Activated CD4-positive, alpha-beta memory T cell treated with anti-CD3 and anti-CD28 coated beads, Interleukin-2, amount 10 ng/mL, durations not matched to agents 7 days and 5 days (primary cell): ENCODE data around the gene GLCCI1. TPM values are rescaled to one million over a fixed set of nuclear protein-coding genes. Genes with fewer than 3 reads are reported as not detected.

Experiments used
- CTCF ChIA-PET: fragments of 350-600 bp; sonication (Branson Sonifier 250); formaldehyde crosslinking; loops from one replicate; lab custom pipeline; 2021; ENCODE audit warnings: antibody characterized with exemption, inconsistent platforms; lab: Charles Lee
- POLR2A ChIA-PET: fragments of 350-600 bp; sonication (Branson Sonifier 250); formaldehyde crosslinking; loops from one replicate; lab custom pipeline; 2021; ENCODE audit warnings: antibody characterized with exemption; lab: Charles Lee
- DNase-seq: peaks from one replicate; pipeline ENCODE4 v3.0.0-alpha.2; 2020
- H3K27ac Mint-ChIP-seq: one replicate; pipeline ENCODE4 v1.8.0; 2021; ENCODE audit warnings: mild to moderate bottlenecking, mixed read lengths
- H3K27me3 Mint-ChIP-seq: one replicate; pipeline ENCODE4 v1.8.0; 2021; ENCODE audit warnings: mixed read lengths
- H3K36me3 Mint-ChIP-seq: one replicate; pipeline ENCODE4 v1.8.0; 2021; ENCODE audit warnings: low read depth, mixed read lengths
- H3K4me1 Mint-ChIP-seq: one replicate; pipeline ENCODE4 v1.8.0; 2021; ENCODE audit warnings: mixed read lengths
- H3K4me3 Mint-ChIP-seq: one replicate; pipeline ENCODE4 v1.8.0; 2021; ENCODE audit warnings: mild to moderate bottlenecking, mixed read lengths
- H3K9me3 Mint-ChIP-seq: one replicate; pipeline ENCODE4 v1.8.0; 2021; ENCODE audit warnings: mixed read lengths
- total RNA-seq, 2 experiments: library from RNA; stranded (reverse); gene quantifications; one replicate each; pipeline ENCODE4 v1.2.3, GENCODE V29; 2021

The GLCCI1 gene
- total RNA-seq, 2 experiments from 2014 or later = 25.4 to 29.0 TPM

- Mint-ChIP-seq H3K27ac (peak overlapping the region; percentile 82), H3K4me1 (peaks cover 64% of the 10 kb centered on the region), H3K4me3 (no peak overlapping the region), H3K27me3 (no peaks in the 10 kb centered on the region), H3K36me3 (no peaks in the 10 kb centered on the region), H3K9me3 (no peaks in the 10 kb centered on the region)
- CTCF ChIA-PET = no interaction called here
- POLR2A ChIA-PET = interaction anchor here (0.8 to 6.1 kb wide), 9 partner anchors 9 to 493 kb away, joined by 3 to 51 read pairs (median 3); partner anchors contain the start of genes GLCCI1 and UMAD1
- DNase-seq = no peak
Observed at GRCh38 chr7:8133188-8133848, 164.7 kb downstream of the GLCCI1 start.

GRCh38 chr7:8134089-8134733 lies 165.6 kb downstream of the GLCCI1 start:
- Mint-ChIP-seq H3K9me3 (no peaks in the 10 kb centered on the region), H3K4me1 (peaks cover 55% of the 10 kb centered on the region), H3K27me3 (no peaks in the 10 kb centered on the region), H3K36me3 (no peaks in the 10 kb centered on the region), H3K4me3 (peak overlapping the region; percentile 15), H3K27ac (peak overlapping the region; percentile 82)
- POLR2A ChIA-PET = interaction anchor here (0.6 to 6.1 kb wide), 10 partner anchors 9 to 494 kb away, joined by 3 to 51 read pairs (median 4); partner anchors contain the start of genes GLCCI1 and UMAD1
- DNase-seq = peak; percentile 46
- CTCF ChIA-PET = interaction anchor here (0.8 kb wide), 3 partner anchors 8 to 453 kb away, joined by 3 to 4 read pairs (median 3); no protein-coding TSS in a partner anchor

- Mint-ChIP-seq H3K9me3 (no peaks in the 10 kb centered on the region), H3K4me3 (no peak overlapping the region), H3K4me1 (peaks cover 46% of the 10 kb centered on the region), H3K27ac (no peak overlapping the region), H3K27me3 (no peaks in the 10 kb centered on the region), H3K36me3 (no peaks in the 10 kb centered on the region)
- DNase-seq = no peak
- ChIA-PET CTCF (interaction anchor here (1.4 kb wide), 1 partner anchor 10 kb away, joined by 4 read pairs; no protein-coding TSS in a partner anchor), POLR2A (interaction anchor here (1.0 to 6.1 kb wide), 6 partner anchors 8 to 166 kb away, joined by 3 to 51 read pairs (median 4); partner anchors contain the start of gene GLCCI1)
Observed at GRCh38 chr7:8135417-8135816, 166.8 kb downstream of the GLCCI1 start.

GRCh38 chr7:8136051-8136730 lies 167.6 kb downstream of the GLCCI1 start:
- peaks cover 39% of the 10 kb centered on the region for H3K4me1 Mint-ChIP-seq
- CTCF ChIA-PET = interaction anchor here (1.4 kb wide), 1 partner anchor 10 kb away, joined by 4 read pairs; no protein-coding TSS in a partner anchor

More at GRCh38 chr7:8136051-8136730, 167.6 kb downstream of the GLCCI1 start:
- Mint-ChIP-seq H3K36me3 (no peaks in the 10 kb centered on the region), H3K4me3 (no peak overlapping the region), H3K9me3 (no peaks in the 10 kb centered on the region), H3K27ac (no peak overlapping the region), H3K27me3 (no peaks in the 10 kb centered on the region)
- DNase-seq = no peak
- POLR2A ChIA-PET = interaction anchor here (1.0 to 4.5 kb wide), 3 partner anchors 11 to 30 kb away, joined by 3 to 51 read pairs (median 3); no protein-coding TSS in a partner anchor
